Motor neuron (in vitro differentiated cells): ENCODE data around the gene TRMT10B. TPM values are rescaled to one million over a fixed set of nuclear protein-coding genes. Genes with fewer than 3 reads are reported as not detected.
A peak's percentile ranks its signal among the peaks of the same experiment; 100 is the strongest.
"Not testable (repeated sequence)": the region's sequence is repeated elsewhere in the genome, so short reads cannot be mapped to it uniquely, and the experiment has no call there.

Source experiments
- ATAC-seq, 8 experiments: fragments of 200-7000 bp; cut with Tn5 transposase; replicated peaks in 6 of 8; 2 replicates each; pipeline ENCODE4 v1.8.0; 2021; ENCODE audit warnings: mild to moderate bottlenecking in 8 of 8, moderate library complexity in 8 of 8
- H3K27ac ChIP-seq, 2 donors: fragments of 250-450 bp; sonication (Bioruptor Pico); 2 replicates each; pipeline ENCODE4 v1.9.0; 2021; ENCODE audit warnings: antibody characterized with exemption in 2 of 2, mild to moderate bottlenecking in 2 of 2, moderate library complexity in 1 of 2
- H3K4me1 ChIP-seq, 2 donors: fragments of 250-450 bp; sonication (Bioruptor Pico); replicated peaks in 1 of 2; 2 replicates each; pipeline ENCODE4 v1.6.1; 2021; ENCODE audit warnings: antibody characterized with exemption in 2 of 2, mild to moderate bottlenecking in 2 of 2, moderate library complexity in 1 of 2
- H3K4me3 ChIP-seq, 5 donors: fragments of 250-450 bp; sonication (Bioruptor Pico); 2 replicates each; pipeline ENCODE4 v1.9.0; 2021; ENCODE audit warnings: antibody characterized with exemption in 5 of 5, mild to moderate bottlenecking in 5 of 5, moderate library complexity in 4 of 5
- WGBS, 10 experiments: fragments of 450-650 bp; shearing (Covaris generic); methylation state at CpG; one replicate each; pipeline ENCODE4 v1.0.0; 2022; 5-methylcytosine and 5-hydroxymethylcytosine counted together
- in situ Hi-C, 9 experiments: fragments of 400-800 bp; cut with MboI; loops; one replicate each; pipeline ENCODE4 v1.15.0; 2021; ENCODE audit warnings: low sequenced_read_pairs in 9 of 9, low pct_unique_long_range_greater_than_20kb in 2 of 9; ENCODE audit not compliant: unreplicated experiment in 9 of 9
- total RNA-seq, 8 experiments: library from RNA; unstranded; fragments of 300-600 nt; gene quantifications; 2 replicates each; pipeline versions ENCODE4 v1.2.3 to v1.2.4, GENCODE V29; 2022

The TRMT10B gene
- total RNA-seq, 8 experiments from 2014 or later, result 8.2 to 14.0 (median 10.8) TPM

DNA sequence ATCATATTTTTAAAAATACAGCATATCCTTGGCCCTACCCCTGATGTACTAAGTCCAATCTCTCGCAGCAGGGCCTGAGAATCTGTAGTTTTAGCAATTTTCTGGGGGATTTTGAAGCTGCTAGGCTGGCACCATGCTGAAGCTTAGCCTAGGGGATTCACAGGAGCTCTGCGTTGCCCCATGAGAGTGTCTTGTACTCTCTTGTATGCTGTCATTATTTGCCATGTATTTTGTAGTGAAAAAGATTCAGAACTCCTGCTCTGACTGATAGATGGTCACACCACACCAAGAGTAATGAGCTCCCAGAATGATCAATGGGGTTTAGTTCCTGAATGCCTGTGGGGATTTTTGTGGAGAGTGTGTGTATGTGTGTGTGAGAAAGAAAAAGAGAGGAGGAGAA lies 20.7 kb upstream of the TRMT10B start:
- H3K27ac ChIP-seq, result no peak overlapping the region
- in situ Hi-C loops, result loop anchor here in 1 of 9 experiments (10.0 kb wide), 1 partner anchor 58 kb away; no protein-coding TSS in a partner anchor
- H3K4me3 ChIP-seq, result no peak overlapping the region
- ATAC-seq, result no peak
- peaks cover 0 to 4% of the 10 kb centered on the region in 2 donors for H3K4me1 ChIP-seq
- 0 to 88% (median 82%) methylated on average over 1 of the region's 2 CpGs; no CpG with 5 or more reads in 6 of the 10 experiments for WGBS, 10 experiments

DNA sequence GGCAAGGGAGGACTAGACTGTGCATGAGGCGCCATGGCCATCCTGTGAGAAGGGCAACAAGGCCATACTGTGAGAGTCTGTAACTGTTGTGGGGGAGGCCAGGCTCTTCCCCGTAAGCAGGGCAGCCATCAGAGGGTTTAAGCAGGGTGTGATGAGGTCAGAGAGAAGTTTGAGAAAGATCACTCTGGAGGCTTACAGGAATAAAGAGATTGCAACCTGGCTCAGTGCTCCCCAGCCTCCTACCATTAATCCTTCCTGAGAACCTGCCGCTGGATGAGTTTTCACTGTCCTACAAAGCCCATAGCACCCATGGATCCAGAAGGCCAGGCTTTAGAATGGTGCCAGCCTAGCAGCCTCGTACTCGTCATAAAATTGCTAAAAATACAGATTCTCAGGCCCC lies 14.4 kb upstream of the TRMT10B start:
- Histone ChIP-seq H3K4me3 (no peak overlapping the region), H3K27ac (no peak overlapping the region), H3K4me1 (peaks cover 0 to 2% of the 10 kb centered on the region in 2 donors)
- in situ Hi-C loops, result loop anchor here in 1 of 9 experiments (10.0 kb wide), 1 partner anchor 64 kb away; no protein-coding TSS in a partner anchor
- ATAC-seq, result no peak
- 40 to 60% (median 50%) methylated on average over 1 to 3 of the region's 5 CpGs; no CpG with 5 or more reads in 7 of the 10 experiments for WGBS, 10 experiments

DNA sequence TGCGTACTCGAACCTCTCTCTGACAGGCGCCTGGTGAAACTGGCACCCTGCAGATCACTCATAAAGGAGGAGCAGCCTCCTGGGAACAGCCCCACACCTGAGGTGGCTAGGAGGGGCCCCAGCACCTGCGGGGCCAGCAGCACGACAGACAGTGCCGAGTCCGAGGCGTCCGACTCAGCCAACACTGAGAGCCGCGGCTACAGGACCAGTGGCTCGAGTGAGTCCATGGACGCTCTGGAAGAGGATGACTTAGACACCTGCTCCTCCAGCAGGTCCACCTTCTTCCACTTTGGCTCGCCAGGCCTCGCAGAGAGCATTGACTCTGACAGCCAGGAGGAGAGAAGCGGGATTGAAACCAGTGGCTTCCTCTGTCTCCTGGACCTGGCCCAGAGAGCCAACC lies 13.5 kb upstream of the TRMT10B start:
- Histone ChIP-seq H3K4me3 (no peak overlapping the region), H3K27ac (no peak overlapping the region), H3K4me1 (peaks cover 0 to 2% of the 10 kb centered on the region in 2 donors)
- in situ Hi-C loops, result no loop called here
- WGBS, 10 experiments, result 79 to 87% methylated on average over 3 to 5 of the region's 16 CpGs; no CpG with 5 or more reads in 8 of the 10 experiments
- ATAC-seq, result no peak

DNA sequence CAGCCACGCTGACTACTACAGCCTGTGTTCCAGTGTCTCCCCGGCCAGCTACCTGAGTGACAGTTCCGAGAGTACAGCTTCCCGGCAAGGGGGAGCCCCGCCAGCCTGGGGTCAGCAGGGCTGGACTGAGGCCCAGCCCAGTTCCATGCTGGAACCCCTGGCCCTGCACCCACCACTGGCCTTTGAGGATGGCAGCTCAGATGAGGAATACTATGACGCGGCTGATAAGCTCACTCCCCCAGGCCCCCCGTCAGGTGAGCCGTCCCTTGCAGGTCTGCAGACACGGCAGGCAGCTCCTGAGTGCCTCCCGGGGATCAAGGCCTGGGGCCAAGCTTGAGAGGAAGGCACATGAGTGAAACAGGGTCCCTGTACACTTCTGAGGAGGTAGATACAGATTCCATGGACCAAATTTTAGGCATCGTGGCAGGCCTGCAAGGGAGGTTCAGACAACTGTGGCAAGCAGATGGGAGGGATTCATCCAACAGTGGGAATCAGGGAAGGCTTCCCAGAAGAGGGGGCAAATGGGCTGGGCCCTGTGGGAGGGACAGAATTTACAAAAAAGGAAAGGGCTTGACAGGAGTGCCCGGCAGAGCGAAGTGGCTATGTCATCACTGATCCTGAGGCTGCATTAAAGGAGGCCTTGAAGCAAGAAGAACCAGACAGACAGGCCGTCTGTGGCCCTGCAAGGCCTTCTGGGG lies 12.8 kb upstream of the TRMT10B start:
- peak in 1 of 8 experiments; percentile 43 for ATAC-seq
- WGBS, 10 experiments, result 42 to 100% (median 75%) methylated on average over 1 to 4 of the region's 15 CpGs; no CpG with 5 or more reads in 1 of the 10 experiments
- Histone ChIP-seq H3K27ac (no peak overlapping the region), H3K4me1 (peaks cover 0 to 2% of the 10 kb centered on the region in 2 donors), H3K4me3 (no peak overlapping the region)
- in situ Hi-C loops, result no loop called here

DNA sequence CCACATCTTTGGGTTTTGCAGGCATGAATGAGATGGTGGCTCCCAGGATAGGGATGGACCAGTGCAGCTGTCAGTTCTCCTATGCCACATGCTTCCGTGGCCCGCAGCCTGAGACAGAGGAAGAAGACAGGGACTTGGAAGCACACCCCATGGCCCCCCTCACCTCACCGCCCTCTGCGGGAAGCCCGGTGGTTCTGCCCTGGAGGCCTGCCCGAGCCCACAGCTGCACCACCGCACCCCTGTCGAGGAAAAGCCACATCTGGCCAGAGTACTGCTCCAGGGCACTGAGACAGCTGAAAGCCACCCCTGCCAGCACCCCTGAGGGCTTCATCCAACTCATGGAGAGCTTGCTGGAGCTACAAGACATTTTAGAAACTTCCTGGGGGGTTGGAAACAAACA lies 7.6 kb upstream of the TRMT10B start:
- in situ Hi-C loops, result no loop called here
- no peak overlapping the region for H3K27ac ChIP-seq
- peaks cover 0 to 2% of the 10 kb centered on the region in 2 donors for H3K4me1 ChIP-seq
- WGBS, 10 experiments, result 70 to 76% methylated on average over 3 to 4 of the region's 8 CpGs; no CpG with 5 or more reads in 8 of the 10 experiments
- ATAC-seq, result peak in 2 of 8 experiments; percentile 45 to 68
- no peak overlapping the region for H3K4me3 ChIP-seq

DNA sequence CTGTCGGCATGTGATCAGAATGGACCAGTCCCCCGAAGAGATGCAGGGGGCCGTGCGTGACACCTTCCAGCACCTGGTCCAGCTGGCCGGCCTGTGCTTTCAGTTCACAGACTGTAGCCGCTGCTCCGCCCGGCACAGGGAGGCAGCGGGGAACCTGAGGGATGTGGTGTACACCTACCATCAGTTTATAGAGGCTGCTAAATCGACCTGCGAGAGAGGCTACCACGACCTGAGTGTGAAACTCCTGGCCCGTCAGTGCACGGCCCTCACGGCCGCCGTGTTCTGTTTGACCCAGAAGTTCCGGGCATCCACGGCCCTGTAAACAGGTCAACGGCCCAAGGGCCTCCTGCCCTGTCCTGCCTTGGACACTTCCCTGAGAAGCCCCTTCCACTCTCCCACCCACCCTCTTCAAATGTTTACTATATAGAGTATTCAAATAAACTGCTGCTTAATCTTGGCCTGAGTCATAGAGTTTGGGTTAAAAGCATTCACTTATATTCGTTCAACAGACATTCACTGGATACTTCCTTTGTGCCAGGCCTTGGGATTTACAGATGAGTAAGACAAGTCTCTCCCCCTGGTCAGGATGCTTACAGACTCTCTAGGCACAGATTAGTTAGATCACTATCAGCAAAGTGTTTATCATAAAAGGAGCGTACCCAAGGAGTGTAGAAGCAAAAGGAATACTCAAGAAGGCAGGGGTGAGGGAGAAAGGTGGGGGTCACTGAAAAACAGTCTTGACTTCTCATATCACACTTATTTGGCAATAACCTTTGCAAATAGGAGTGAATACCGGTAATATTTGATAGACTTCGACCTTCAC lies 6.9 kb upstream of the TRMT10B start:
- Histone ChIP-seq H3K4me3 (no peak overlapping the region), H3K27ac (no peak overlapping the region), H3K4me1 (peaks cover 0 to under 1% of the 10 kb centered on the region in 2 donors)
- in situ Hi-C loops, result no loop called here
- 0 to 99% (median 66%) methylated on average over 2 to 12 of the region's 24 CpGs; no CpG with 5 or more reads in 2 of the 10 experiments for WGBS, 10 experiments
- ATAC-seq, result peak in 6 of 8 experiments; percentile 3 to 64 (median 17)

DNA sequence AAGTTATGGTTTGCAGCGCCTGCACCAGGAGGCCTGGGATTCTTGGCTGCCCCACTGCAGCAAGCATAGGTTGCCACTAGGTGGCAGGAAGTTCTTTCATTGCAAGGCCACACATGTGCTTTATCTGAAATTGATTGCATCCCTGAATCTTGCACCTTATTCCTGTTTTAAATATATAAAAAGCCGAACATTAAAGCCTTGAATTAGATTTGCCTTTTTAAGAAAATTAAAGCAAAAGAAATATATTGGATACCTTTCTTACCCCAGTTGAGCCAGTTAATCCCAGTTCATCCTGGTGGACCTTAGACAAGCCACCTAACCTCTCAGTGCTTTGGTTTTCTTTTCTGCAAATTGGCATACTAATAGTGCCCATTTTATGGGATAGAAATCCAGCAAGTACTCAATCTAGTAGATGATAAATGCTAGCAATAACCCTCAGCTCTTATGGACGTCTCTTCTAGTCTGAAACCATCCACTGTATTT lies 6.3 kb upstream of the TRMT10B start:
- no peak overlapping the region for H3K27ac ChIP-seq
- H3K4me3 ChIP-seq, result no peak overlapping the region
- WGBS, 10 experiments, result 0 to 67% (median 44%) methylated on average over 1 to 3 of the region's 3 CpGs; no CpG with 5 or more reads in 3 of the 10 experiments
- in situ Hi-C loops, result no loop called here
- peak; percentile 72 to 95 (median 84) for ATAC-seq
- no peaks in the 10 kb centered on the region for H3K4me1 ChIP-seq

DNA sequence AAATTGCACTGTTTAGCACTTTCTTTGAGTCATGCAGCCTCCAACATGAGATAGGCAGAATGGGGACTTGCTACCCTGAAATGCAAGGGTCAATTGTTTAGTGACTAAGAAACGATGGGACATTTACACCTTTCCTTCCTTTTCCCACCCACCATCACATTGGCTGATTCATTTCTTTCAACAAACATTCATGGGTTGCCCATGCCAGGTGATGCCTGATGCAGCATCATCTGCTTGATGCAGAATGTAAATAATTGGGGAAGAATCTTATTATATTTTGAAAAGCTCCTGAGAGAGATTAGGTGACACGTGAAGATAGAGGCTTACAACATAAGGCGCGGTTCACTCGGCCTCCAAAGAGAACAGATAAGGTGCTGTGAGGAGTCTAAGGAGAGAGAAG lies 4.5 kb upstream of the TRMT10B start:
- H3K4me1 ChIP-seq, result no peaks in the 10 kb centered on the region

DNA sequence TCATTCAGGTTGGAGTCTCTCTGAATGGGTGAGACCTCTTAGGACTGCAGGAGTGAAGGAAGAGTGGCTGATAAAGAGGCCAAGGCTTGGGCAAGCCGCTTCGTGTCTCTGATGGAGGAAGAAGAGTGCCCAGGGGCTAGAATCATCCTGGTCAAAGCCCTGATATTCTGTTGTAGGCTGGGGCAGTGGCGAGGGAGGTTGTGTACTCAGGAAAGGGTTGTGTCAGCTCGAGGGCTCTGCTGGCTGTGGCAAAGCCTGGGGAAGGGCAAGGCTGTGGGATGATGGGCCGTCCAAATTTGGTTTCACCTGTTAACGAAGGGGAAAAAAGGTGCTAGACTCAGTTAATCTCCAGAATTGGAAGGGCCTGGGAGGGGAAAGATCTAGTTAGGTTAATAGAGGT lies 2.4 kb upstream of the TRMT10B start:
- Histone ChIP-seq H3K4me3 (no peak overlapping the region), H3K27ac (no peak overlapping the region), H3K4me1 (peaks cover 2 to 4% of the 10 kb centered on the region in 2 donors)
- no peak for ATAC-seq
- in situ Hi-C loops, result loop anchor here in 1 of 9 experiments (25.0 kb wide), 1 partner anchor 164 kb away; the partner anchor contains the start of genes FBXO10 and TOMM5
- 59 to 85% (median 75%) methylated on average over 2 to 6 of the region's 6 CpGs; no CpG with 5 or more reads in 3 of the 10 experiments for WGBS, 10 experiments

More for the DNA sequence above, 4.5 kb upstream of the TRMT10B start:
- WGBS, 10 experiments, result 8 to 100% (median 56%) methylated on average over 1 to 5 of the region's 5 CpGs
- in situ Hi-C loops, result no loop called here
- Histone ChIP-seq H3K4me3 (no peak overlapping the region), H3K27ac (no peak overlapping the region)
- ATAC-seq, result no peak

DNA sequence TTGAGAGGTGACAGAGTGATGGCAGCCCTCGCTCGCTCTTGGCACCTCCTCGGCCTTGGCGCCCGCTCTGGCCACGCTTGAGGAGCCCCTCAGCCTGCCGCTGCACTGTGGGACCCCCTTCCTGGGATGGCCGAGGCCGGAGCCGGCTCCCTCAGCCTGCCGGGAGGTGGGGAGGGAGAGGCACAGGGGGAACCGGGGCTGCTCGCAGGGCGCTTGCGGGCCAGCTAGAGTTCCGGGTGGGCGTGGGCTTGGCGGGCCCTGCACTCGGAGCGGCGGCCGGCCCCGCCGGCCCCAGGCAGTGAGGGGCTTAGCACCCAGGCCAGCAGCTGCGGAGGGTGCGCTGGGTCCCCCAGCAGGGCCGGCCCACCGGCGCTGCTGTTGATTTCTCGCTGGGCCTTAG lies 1.9 kb upstream of the TRMT10B start:
- not testable (repeated sequence) for H3K27ac ChIP-seq, H3K4me1 ChIP-seq, H3K4me3 ChIP-seq, ATAC-seq
- 80 to 100% (median 83%) methylated on average over 1 to 4 of the region's 30 CpGs; no CpG with 5 or more reads in 7 of the 10 experiments for WGBS, 10 experiments
- in situ Hi-C loops, result loop anchor here in 1 of 9 experiments (25.0 kb wide), 1 partner anchor 164 kb away; the partner anchor contains the start of genes FBXO10 and TOMM5

DNA sequence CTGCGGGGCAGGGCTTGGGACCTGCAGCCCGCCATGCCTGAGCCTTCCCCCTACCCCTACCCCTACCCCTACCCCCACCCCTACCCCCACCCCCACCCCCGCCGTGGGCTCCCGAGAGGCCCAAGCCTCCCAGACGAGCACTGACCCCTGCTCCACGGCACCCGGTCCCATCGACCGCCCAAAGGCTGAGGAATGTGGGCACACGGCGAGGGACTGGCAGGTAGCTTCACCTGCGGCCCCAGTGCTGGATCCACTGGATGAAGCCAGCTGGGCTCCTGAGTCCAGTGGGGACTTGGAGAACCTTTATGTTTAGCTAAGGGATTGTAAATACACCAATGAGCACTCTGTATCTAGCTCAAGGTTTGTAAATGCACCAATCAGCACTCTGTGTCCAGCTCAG lies 1.5 kb upstream of the TRMT10B start:
- not testable (repeated sequence) for H3K4me1 ChIP-seq, H3K27ac ChIP-seq, H3K4me3 ChIP-seq, ATAC-seq
- 100% methylated on average over 1 of the region's 13 CpGs; no CpG with 5 or more reads in 9 of the 10 experiments for WGBS, 10 experiments
- in situ Hi-C loops, result loop anchor here in 1 of 9 experiments (25.0 kb wide), 1 partner anchor 165 kb away; the partner anchor contains the start of genes FBXO10 and TOMM5

DNA sequence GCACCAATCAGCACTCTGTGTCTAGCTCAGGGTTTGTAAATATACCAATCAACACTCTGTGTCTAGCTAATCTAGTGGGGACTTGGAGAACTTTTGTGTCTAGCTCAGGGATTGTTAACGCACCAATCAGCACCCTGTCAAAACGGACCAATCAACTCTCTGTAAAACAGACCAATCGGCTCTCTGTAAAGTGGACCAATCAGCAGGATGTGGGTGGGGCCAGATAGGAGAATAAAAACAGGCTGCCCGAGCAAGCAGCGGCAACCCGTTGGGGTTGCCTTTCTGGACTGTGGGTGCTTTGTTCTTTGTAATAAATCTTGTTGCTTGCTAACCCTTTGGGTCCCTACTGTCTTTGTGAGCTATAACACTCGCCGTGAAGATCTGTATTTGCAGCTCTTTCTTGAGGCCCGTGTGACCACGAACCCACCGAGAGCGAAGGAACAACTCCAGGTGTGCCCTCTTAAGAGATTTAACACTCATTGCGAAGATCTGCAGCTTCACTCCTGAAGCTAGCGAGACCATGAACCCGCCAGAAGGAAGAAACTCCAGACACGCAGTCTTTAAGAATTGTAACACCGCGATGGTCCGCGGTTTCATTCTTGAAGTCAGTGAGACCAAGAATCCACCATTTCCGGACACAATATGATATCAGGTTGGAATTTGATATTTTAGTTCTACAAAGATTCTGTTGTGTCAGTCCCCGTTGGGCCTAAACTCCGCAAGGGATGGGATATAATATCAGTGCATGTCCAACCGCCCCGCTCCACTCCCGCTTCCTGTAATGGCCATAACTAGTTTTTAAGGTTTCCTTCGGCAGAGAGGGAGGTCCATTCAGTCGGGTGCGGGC lies 740 bp upstream of the TRMT10B start:
- in situ Hi-C loops, result loop anchor here in 1 of 9 experiments (25.0 kb wide), 1 partner anchor 166 kb away; the partner anchor contains the start of genes FBXO10 and TOMM5
- no peak for ATAC-seq
- WGBS, 10 experiments, result 78 to 100% (median 89%) methylated on average over 1 to 17 of the region's 29 CpGs; no CpG with 5 or more reads in 2 of the 10 experiments

More for the DNA sequence above, 740 bp upstream of the TRMT10B start:
- Histone ChIP-seq H3K4me1 (peaks cover 2 to 4% of the 10 kb centered on the region in 2 donors), H3K27ac (no peak overlapping the region), H3K4me3 (peak overlapping the region; percentile 56 to 92 (median 74))
